ENCODE data around the gene MYO18B. TPM values are rescaled to one million over a fixed set of nuclear protein-coding genes. Genes with fewer than 3 reads are reported as not detected.

Gene MYO18B
- total and polyA plus RNA-seq, 2 donors (not counting 3 experiments of a cell fraction or from before 2014, with no cell fraction given) = 0.01 TPM; not detected in 1

DNA sequence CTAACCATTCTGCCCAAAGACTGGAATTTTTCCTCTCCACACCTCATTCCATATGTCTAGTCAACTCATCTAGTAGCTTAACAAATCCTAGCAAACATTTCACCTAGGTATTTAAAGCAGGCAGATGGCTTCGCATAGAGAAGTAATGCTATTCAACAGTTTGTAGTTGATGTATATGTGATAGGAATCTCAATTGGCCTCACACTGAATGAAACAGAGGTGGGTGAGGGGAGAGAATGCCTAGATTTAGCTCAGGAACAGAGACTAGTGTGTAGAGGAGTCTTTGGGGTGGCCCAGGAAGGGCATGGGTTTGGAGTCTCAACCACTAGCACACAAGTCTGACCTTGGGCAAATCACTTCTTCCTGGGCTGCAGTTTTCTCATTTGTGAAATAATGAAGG lies 196.2 kb downstream of the MYO18B start:
- no peak overlapping the region for H3K9ac ChIP-seq (replicated peaks; ENCODE audit: extremely low read depth, insufficient read depth, low read length)
- FAIRE-seq = no peak
- no TSS peak for BruUV-seq (replicated peaks)
- H3K9me1 ChIP-seq (replicated peaks; ENCODE audit: control insufficient read depth, extremely low read depth, insufficient read depth, low read length) = no peaks in the 10 kb centered on the region
- H3K36me3 ChIP-seq (ENCODE audit: control insufficient read depth in 2 of 2, extremely low read depth in 1 of 2, insufficient read depth in 2 of 2, low read length in 2 of 2) = no peaks in the 10 kb centered on the region
- H3K27me3 ChIP-seq (ENCODE audit: control insufficient read depth in 2 of 2, insufficient read depth in 2 of 2, low read length in 2 of 2) = no peaks in the 10 kb centered on the region
- no peaks in the 10 kb centered on the region for H3K9me3 ChIP-seq (replicated peaks; ENCODE audit: control insufficient read depth, insufficient read depth, low read length)
- H3K27ac ChIP-seq (ENCODE audit: insufficient read depth, low read depth, low read length) = no peak overlapping the region
- ChIA-PET CTCF (no interaction called here), POLR2A (no interaction called here)
- dilution Hi-C loops (cut with MboI; ENCODE audit: extremely low pct_ligation_motif_present, low sequenced_read_pairs) (no loop called here), intact Hi-C loops (cut with micrococcal nuclease) (no loop called here)
- H2AFZ ChIP-seq (ENCODE audit: low read depth, low read length) = no peak overlapping the region
- TF ChIP-seq MYC (IDR thresholded peaks at IDR 0.05; ENCODE audit: low read depth, low read length) (no peak), EZH2 (IDR thresholded peaks at IDR 0.05; ENCODE audit: borderline replicate concordance, low read depth, low read length, severe bottlenecking) (no peak), POLR2AphosphoS5 (IDR thresholded peaks at IDR 0.05; ENCODE audit: insufficient read depth, low read depth, low read length) (no peak), JUN (IDR thresholded peaks at IDR 0.05; ENCODE audit: borderline replicate concordance, insufficient read depth, insufficient read length, low read depth) (no peak), POLR2A (IDR thresholded peaks at IDR 0.05; ENCODE audit: low read depth, low read length) (no peak)
- no peaks in the 10 kb centered on the region for H3K4me1 ChIP-seq (ENCODE audit: control insufficient read depth, extremely low read depth, insufficient read depth, low read length)
- no peak overlapping the region for H3K4me3 ChIP-seq (replicated peaks in 1 of 3; ENCODE audit: insufficient read depth in 1 of 3, low read depth in 1 of 3, low read length in 3 of 3)
- no peaks in the 10 kb centered on the region for H4K20me1 ChIP-seq (replicated peaks; ENCODE audit: control insufficient read depth, extremely low read depth, insufficient read depth, low read length)
- DNase-seq (ENCODE audit: low read depth, low spot score) = no peak
- no peak overlapping the region for H3K4me2 ChIP-seq (ENCODE audit: insufficient read depth, low read length)
- H3K79me2 ChIP-seq (ENCODE audit: control insufficient read depth, insufficient read depth, low read length) = no peaks in the 10 kb centered on the region

DNA sequence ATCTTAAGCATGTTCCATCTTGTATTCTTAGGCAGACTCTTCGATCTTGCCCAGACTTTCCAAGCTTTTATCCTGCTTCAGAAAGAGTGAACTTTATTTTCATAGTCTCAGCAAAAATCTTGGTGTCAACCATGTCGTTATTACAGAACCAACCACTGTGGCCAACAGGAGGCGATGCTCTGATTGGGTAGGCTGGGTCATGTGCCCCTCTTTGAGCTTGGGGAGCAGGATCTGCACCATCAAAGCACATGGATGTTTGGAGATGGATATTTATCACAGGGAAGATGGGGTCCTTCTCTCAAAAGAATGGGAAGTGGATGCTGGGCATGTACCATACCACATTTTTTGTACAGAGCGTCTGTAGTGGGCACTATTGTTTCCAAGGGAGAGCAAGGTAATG lies 197.4 kb downstream of the MYO18B start:
- intact Hi-C loops (cut with micrococcal nuclease) (no loop called here), dilution Hi-C loops (cut with MboI; ENCODE audit: extremely low pct_ligation_motif_present, low sequenced_read_pairs) (no loop called here)
- FAIRE-seq (no peak), DNase-seq (ENCODE audit: low read depth, low spot score) (no peak)
- TF ChIP-seq GATA2 (IDR thresholded peaks at IDR 0.05; ENCODE audit: insufficient read depth, insufficient read length, low read depth, low read length) = no peak
- TF ChIP-seq MYC (IDR thresholded peaks at IDR 0.05; ENCODE audit: low read depth, low read length) = no peak
- TF ChIP-seq, protein P1, sequence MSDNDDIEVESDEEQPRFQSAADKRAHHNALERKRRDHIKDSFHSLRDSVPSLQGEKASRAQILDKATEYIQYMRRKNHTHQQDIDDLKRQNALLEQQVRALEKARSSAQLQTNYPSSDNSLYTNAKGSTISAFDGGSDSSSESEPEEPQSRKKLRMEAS (IDR thresholded peaks at IDR 0.05; ENCODE audit: insufficient read depth, insufficient read length) = no peak
- TF ChIP-seq POLR2A (IDR thresholded peaks at IDR 0.05; ENCODE audit: low read depth, low read length) = no peak
- TF ChIP-seq, protein P2, sequence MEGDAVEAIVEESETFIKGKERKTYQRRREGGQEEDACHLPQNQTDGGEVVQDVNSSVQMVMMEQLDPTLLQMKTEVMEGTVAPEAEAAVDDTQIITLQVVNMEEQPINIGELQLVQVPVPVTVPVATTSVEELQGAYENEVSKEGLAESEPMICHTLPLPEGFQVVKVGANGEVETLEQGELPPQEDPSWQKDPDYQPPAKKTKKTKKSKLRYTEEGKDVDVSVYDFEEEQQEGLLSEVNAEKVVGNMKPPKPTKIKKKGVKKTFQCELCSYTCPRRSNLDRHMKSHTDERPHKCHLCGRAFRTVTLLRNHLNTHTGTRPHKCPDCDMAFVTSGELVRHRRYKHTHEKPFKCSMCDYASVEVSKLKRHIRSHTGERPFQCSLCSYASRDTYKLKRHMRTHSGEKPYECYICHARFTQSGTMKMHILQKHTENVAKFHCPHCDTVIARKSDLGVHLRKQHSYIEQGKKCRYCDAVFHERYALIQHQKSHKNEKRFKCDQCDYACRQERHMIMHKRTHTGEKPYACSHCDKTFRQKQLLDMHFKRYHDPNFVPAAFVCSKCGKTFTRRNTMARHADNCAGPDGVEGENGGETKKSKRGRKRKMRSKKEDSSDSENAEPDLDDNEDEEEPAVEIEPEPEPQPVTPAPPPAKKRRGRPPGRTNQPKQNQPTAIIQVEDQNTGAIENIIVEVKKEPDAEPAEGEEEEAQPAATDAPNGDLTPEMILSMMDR (IDR thresholded peaks at IDR 0.05; ENCODE audit: extremely low read depth in 1 of 2, insufficient read depth in 1 of 2, low read depth in 1 of 2, low read length in 2 of 2) = no peak
- no peak for TF ChIP-seq FOS (IDR thresholded peaks at IDR 0.05; ENCODE audit: borderline replicate concordance, insufficient read depth, low read length)
- TF ChIP-seq JUN (IDR thresholded peaks at IDR 0.05; ENCODE audit: borderline replicate concordance, insufficient read depth, insufficient read length, low read depth) = no peak
- TF ChIP-seq POLR2AphosphoS5 (IDR thresholded peaks at IDR 0.05; ENCODE audit: insufficient read depth, low read depth, low read length) = no peak
- TF ChIP-seq EZH2 (IDR thresholded peaks at IDR 0.05; ENCODE audit: borderline replicate concordance, low read depth, low read length, severe bottlenecking) = no peak
- Histone ChIP-seq H3K27me3 (ENCODE audit: control insufficient read depth in 2 of 2, insufficient read depth in 2 of 2, low read length in 2 of 2) (no peaks in the 10 kb centered on the region), H3K4me2 (ENCODE audit: insufficient read depth, low read length) (no peak overlapping the region), H3K27ac (ENCODE audit: insufficient read depth, low read depth, low read length) (no peak overlapping the region), H3K4me3 (replicated peaks in 1 of 3; ENCODE audit: insufficient read depth in 1 of 3, low read depth in 1 of 3, low read length in 3 of 3) (no peak overlapping the region), H3K4me1 (ENCODE audit: control insufficient read depth, extremely low read depth, insufficient read depth, low read length) (no peaks in the 10 kb centered on the region), H3K9me1 (replicated peaks; ENCODE audit: control insufficient read depth, extremely low read depth, insufficient read depth, low read length) (no peaks in the 10 kb centered on the region), H3K9me3 (replicated peaks; ENCODE audit: control insufficient read depth, insufficient read depth, low read length) (no peaks in the 10 kb centered on the region), H3K9ac (replicated peaks; ENCODE audit: extremely low read depth, insufficient read depth, low read length) (no peak overlapping the region), H3K36me3 (ENCODE audit: control insufficient read depth in 2 of 2, extremely low read depth in 1 of 2, insufficient read depth in 2 of 2, low read length in 2 of 2) (no peaks in the 10 kb centered on the region), H2AFZ (ENCODE audit: low read depth, low read length) (no peak overlapping the region), H4K20me1 (replicated peaks; ENCODE audit: control insufficient read depth, extremely low read depth, insufficient read depth, low read length) (no peaks in the 10 kb centered on the region), H3K79me2 (ENCODE audit: control insufficient read depth, insufficient read depth, low read length) (no peaks in the 10 kb centered on the region)
- no TSS peak for BruUV-seq (replicated peaks)
- ChIA-PET CTCF (no interaction called here), POLR2A (no interaction called here)

Measured in endothelial cell of umbilical vein (primary cell).